ENCODE results near the gene ABCF1. TPM values are rescaled to one million over a fixed set of nuclear protein-coding genes. Genes with fewer than 3 reads are reported as not detected.

ABCF1 gene
- polyA plus RNA-seq, 1 donor: 46.5 TPM

- DNase-seq (ENCODE audit: low read depth): no peak
These were observed 55.5 kb downstream of the ABCF1 start, which contains the start of gene ATAT1 for GRCh38 chr6:30626484-30627366. TSS of gene ATAT1 (plus strand) at chr6:30626874.

DNA sequence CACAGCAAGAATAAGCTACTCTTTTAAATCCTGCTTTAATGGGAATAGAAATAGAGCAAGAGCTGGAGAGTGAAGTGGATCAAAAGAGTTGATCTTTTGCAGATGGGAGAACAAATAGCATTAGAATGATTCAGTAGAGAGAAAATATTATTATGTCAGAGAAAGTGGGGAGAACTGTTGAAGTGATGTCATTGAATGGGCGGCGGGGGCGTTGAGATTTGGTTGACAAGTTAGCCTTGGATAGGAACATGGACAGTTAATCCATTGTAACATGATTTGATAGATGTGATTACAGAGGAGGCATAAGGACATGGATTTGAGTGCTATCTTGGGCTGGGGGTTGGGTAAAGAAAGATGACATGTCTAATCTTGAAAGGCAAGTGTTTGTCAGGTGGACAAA, 64.6 kb downstream of the ABCF1 start:
- no peak for DNase-seq (ENCODE audit: low read depth)

DNA sequence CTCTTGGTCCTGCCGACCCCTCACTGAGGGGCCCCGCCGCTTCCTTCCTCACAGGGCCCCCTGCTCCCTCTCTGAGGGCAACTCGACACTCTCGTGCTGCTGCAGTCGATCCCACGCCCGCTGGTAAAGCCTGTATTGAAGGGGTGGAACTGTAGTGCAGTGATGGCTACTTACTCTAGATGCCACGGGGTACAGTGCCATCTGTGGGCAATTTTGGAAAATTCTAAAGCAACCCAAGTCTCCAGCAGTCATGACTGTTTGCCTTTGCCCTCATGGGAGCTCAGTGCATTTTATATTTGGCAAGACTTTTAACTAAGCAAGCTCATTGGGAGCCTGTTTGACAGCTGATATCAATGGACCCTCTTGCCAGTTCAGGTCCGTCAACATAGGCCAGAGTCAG, 69.2 kb downstream of the ABCF1 start:
- DNase-seq (ENCODE audit: low read depth): no peak

- no peak for DNase-seq (ENCODE audit: low read depth)
These were observed 69.8 kb downstream of the ABCF1 start for GRCh38 chr6:30641048-30641447.

Other genes with a start within 250 kb of the ABCF1 start
- 7.3 TPM for gene TRIM39, start 244.5 kb upstream of the ABCF1 start, polyA plus RNA-seq (ENCODE audit: insufficient read length)
- 21.2 TPM for gene RPP21, start 226.3 kb upstream of the ABCF1 start, polyA plus RNA-seq (ENCODE audit: insufficient read length)
- gene HLA-E, start 81.9 kb upstream of the ABCF1 start, polyA plus RNA-seq (ENCODE audit: insufficient read length): 69.1 TPM
- gene GNL1, start 15.0 kb upstream of the ABCF1 start, polyA plus RNA-seq (ENCODE audit: insufficient read length): 52.6 TPM
- 17.6 TPM for gene PRR3, start 14.1 kb upstream of the ABCF1 start, polyA plus RNA-seq (ENCODE audit: insufficient read length)
- gene PPP1R10, start 45.8 kb downstream of the ABCF1 start, polyA plus RNA-seq (ENCODE audit: insufficient read length): 32.4 TPM
- gene MRPS18B, start 46.4 kb downstream of the ABCF1 start, polyA plus RNA-seq (ENCODE audit: insufficient read length): 56.3 TPM
- 21.1 TPM for gene ATAT1, start 55.4 kb downstream of the ABCF1 start, polyA plus RNA-seq (ENCODE audit: insufficient read length)
- gene C6orf136, start 75.7 kb downstream of the ABCF1 start, polyA plus RNA-seq (ENCODE audit: insufficient read length): 16.1 TPM
- 20.9 TPM for gene DHX16, start 101.6 kb downstream of the ABCF1 start, polyA plus RNA-seq (ENCODE audit: insufficient read length)
- gene PPP1R18, start 115.2 kb downstream of the ABCF1 start, polyA plus RNA-seq (ENCODE audit: insufficient read length): 37.8 TPM
- gene NRM, start 119.5 kb downstream of the ABCF1 start, polyA plus RNA-seq (ENCODE audit: insufficient read length): 30.9 TPM
- gene MDC1, start 145.8 kb downstream of the ABCF1 start, polyA plus RNA-seq (ENCODE audit: insufficient read length): 20.2 TPM
- 663 TPM for gene TUBB, start 148.9 kb downstream of the ABCF1 start, polyA plus RNA-seq (ENCODE audit: insufficient read length)
- 105 TPM for gene FLOT1, start 171.2 kb downstream of the ABCF1 start, polyA plus RNA-seq (ENCODE audit: insufficient read length)
- 17.3 TPM for gene IER3, start 173.1 kb downstream of the ABCF1 start, polyA plus RNA-seq (ENCODE audit: insufficient read length)